Karpas-422 (cell line): ENCODE results near the gene TUBB6. TPM values are rescaled to one million over a fixed set of nuclear protein-coding genes. Genes with fewer than 3 reads are reported as not detected.

Source experiments
- DNase-seq: peaks from one replicate; pipeline ENCODE4 v3.0.0-alpha.2; 2015
- H2AFZ ChIP-seq: fragments of 200-600 bp; sonication (generic); 2 replicates; pipeline ENCODE4 v1.6.1; 2014; ENCODE audit warnings: antibody characterized with exemption, low read length, mixed read lengths
- H3K27ac ChIP-seq: fragments of 200-600 bp; sonication (generic); 2 replicates; pipeline ENCODE4 v1.5.1; 2014; ENCODE audit warnings: mild to moderate bottlenecking, low read length, moderate library complexity
- H3K27me3 ChIP-seq: fragments of 200-600 bp; sonication (generic); 2 replicates; pipeline ENCODE4 v1.6.1; 2014; ENCODE audit warnings: low read length, mixed read lengths
- H3K36me3 ChIP-seq: fragments of 200-600 bp; sonication (generic); 2 replicates; pipeline ENCODE4 v1.6.1; 2014; ENCODE audit warnings: low read length, mixed read lengths; ENCODE audit not compliant: insufficient read depth
- H3K4me1 ChIP-seq: fragments of 200-600 bp; sonication (generic); 2 replicates; pipeline ENCODE4 v1.6.1; 2014; ENCODE audit warnings: mild to moderate bottlenecking, low read length, mixed read lengths
- H3K4me2 ChIP-seq: fragments of 200-600 bp; sonication (generic); 2 replicates; pipeline ENCODE4 v1.6.1; 2014; ENCODE audit warnings: low read length, low read depth, mild to moderate bottlenecking; ENCODE audit not compliant: poor library complexity, severe bottlenecking
- H3K4me3 ChIP-seq: fragments of 200-600 bp; sonication (generic); 2 replicates; pipeline ENCODE4 v1.5.1; 2014; ENCODE audit warnings: mild to moderate bottlenecking, antibody characterized with exemption, low read length, mixed read lengths
- H3K79me2 ChIP-seq: fragments of 200-600 bp; sonication (generic); 2 replicates; pipeline ENCODE4 v1.6.1; 2014; ENCODE audit warnings: mild to moderate bottlenecking, low read length, mixed read lengths
- H3K9ac ChIP-seq: fragments of 200-600 bp; sonication (generic); 2 replicates; pipeline ENCODE4 v1.6.0; 2014; ENCODE audit warnings: low read length
- H3K9me2 ChIP-seq: fragments of 200-600 bp; sonication (generic), shearing (Covaris generic); replicated peaks from 2 replicates; pipeline ENCODE4 v1.6.0; 2014; ENCODE audit warnings: mild to moderate bottlenecking, low read length, moderate library complexity; ENCODE audit not compliant: insufficient read depth
- H3K9me3 ChIP-seq: fragments of 300-700, 200-600 bp; sonication (generic); 2 replicates; pipeline ENCODE4 v1.6.1; 2014; ENCODE audit warnings: low read length, mixed read lengths
- H4K20me1 ChIP-seq: fragments of 200-600 bp; sonication (generic); 2 replicates; pipeline ENCODE4 v1.6.1; 2014; ENCODE audit warnings: mild to moderate bottlenecking, antibody characterized with exemption, low read length, low read depth; ENCODE audit not compliant: insufficient read depth
- total RNA-seq: library from RNA; depleted of rRNA; stranded (reverse); fragments of >200 nt; shearing (Covaris generic); gene quantifications from 2 replicates; pipeline ENCODE4 v1.2.3, GENCODE V29; 2014; ENCODE audit warnings: low replicate concordance

TUBB6 gene
- total RNA-seq, 1 experiment from 2014 or later, result 0.48 TPM

DNA sequence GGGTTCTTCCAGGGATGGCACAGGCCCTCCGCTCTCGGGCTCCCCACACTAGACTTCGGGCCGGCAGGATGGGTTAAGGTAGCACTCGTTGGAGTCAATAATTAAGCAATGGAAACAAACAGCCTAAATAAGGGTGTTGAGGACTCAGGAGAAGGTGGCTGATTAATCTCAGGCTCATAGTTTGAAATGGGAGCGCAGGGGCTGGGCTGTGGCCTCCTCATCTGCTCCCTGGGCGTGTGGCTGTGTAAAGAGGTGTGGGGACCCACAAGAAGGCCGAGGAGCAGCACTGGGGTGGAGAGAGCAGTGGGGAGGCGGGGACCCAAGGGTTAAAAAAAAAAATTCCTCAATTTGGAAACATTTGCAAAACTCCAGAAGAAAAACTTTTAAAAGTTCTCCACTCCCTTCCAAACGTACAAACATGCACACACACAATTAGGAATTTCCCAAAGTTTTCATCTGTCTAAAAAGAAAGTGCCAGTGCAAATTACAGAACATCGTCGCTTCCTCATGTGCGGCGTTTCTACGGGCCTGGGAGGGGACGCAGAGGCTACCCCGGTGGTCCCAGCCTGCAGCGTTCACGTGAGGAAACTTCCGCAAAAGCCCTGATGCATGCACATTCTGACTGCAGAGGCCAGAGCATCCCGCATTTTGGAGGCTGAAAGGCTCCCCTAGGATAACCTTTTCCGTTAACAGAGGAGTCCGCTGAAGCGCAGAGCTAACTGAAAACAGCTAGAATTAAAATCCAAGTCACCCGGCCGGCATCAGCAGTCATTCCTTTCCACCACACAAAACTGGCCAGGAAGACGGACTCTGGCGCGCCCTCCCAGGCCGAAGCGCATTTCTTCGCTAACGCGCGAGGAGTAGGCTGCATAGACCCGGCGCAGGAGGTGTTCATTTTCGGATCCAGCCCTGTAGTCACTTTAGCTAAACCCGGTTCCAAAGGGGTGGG is 1.0 kb upstream of the TUBB6 start:
- Histone ChIP-seq H2AFZ (no peak overlapping the region), H3K27me3 (no peaks in the 10 kb centered on the region), H3K4me2 (no peak overlapping the region), H3K79me2 (no peaks in the 10 kb centered on the region), H3K36me3 (no peaks in the 10 kb centered on the region), H3K9ac (no peak overlapping the region), H4K20me1 (no peaks in the 10 kb centered on the region), H3K4me1 (no peaks in the 10 kb centered on the region), H3K27ac (no peak overlapping the region), H3K9me2 (no peaks in the 10 kb centered on the region), H3K4me3 (no peak overlapping the region), H3K9me3 (peaks cover 4% of the 10 kb centered on the region; the same call in 1 of the 2 replicates)
- no peak for DNase-seq

DNA sequence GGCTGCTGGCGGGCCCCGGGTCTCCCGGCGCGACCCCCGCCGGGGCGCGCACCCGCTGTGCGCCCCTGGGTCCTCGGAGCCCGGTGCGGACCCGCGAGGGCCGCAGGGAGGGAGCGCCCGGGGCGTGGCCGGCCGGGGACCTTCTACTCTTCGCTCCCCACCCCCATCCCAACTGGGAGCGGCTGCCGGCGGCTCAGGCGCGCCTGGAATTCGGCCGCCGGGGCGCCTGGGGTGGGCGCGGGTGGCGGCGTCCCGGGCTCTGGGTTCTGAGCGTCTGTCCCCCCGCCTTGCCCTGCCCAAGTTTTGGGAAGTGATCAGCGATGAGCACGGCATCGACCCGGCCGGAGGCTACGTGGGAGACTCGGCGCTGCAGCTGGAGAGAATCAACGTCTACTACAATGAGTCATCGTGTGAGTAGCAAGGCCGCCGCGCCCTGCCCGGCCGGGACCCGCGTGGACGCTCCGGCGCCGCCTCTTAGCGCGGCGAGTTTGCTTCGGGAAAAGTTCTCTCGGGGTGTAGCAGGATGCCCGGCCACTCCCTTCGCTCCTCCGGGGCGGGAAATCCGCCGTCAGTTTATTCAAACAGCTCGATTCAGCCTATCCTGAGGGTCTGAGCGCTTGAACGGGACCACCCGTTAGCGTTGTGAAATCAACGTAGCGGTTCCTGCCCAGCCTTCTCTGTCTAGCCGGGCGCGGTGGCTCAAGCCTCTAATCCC is 502 bp downstream of the TUBB6 start:
- H3K4me2 ChIP-seq, result no peak overlapping the region
- no peaks in the 10 kb centered on the region for H3K27me3 ChIP-seq
- no peak overlapping the region for H3K27ac ChIP-seq
- no peaks in the 10 kb centered on the region for H3K9me2 ChIP-seq
- no peak overlapping the region for H3K4me3 ChIP-seq
- H3K79me2 ChIP-seq, result no peaks in the 10 kb centered on the region
- H3K9ac ChIP-seq, result no peak overlapping the region
- H4K20me1 ChIP-seq, result no peaks in the 10 kb centered on the region
- no peak for DNase-seq
- no peak overlapping the region for H2AFZ ChIP-seq
- peaks cover 9% of the 10 kb centered on the region for H3K9me3 ChIP-seq
- H3K4me1 ChIP-seq, result no peaks in the 10 kb centered on the region
- H3K36me3 ChIP-seq, result no peaks in the 10 kb centered on the region

DNA sequence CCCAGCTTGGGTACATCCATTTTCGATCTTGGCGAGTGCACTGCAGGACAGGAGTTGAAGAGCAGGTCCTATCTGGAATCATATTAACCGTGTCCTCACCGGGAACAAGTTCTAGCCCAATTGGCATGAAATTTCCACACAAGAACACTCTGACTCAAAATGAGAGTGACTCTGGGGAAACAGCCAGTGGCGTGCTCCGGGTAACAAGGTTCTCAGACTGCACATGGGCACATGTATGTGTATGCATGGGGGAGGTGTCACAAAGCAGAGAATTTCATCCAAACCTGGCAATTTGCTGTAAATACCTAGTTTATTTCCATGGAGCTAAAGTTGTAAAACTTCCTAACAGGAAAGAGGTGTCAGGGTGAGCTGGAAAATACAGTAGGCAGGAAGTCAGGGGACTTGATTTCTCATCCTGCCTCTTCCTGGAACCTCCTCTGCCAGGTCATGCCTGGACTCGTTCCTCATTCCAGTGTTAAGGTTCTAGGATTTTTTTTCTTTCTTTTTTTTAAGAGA is 1.7 kb downstream of the TUBB6 start:
- Histone ChIP-seq H3K4me3 (no peak overlapping the region), H3K36me3 (no peaks in the 10 kb centered on the region), H3K4me1 (peaks cover 3% of the 10 kb centered on the region; the same call in 1 of the 2 replicates), H3K9me3 (peaks cover 9% of the 10 kb centered on the region), H3K9ac (no peak overlapping the region), H3K27ac (no peak overlapping the region), H3K4me2 (no peak overlapping the region), H3K9me2 (no peaks in the 10 kb centered on the region), H2AFZ (no peak overlapping the region), H4K20me1 (no peaks in the 10 kb centered on the region), H3K79me2 (no peaks in the 10 kb centered on the region), H3K27me3 (no peaks in the 10 kb centered on the region)
- no peak for DNase-seq

DNA sequence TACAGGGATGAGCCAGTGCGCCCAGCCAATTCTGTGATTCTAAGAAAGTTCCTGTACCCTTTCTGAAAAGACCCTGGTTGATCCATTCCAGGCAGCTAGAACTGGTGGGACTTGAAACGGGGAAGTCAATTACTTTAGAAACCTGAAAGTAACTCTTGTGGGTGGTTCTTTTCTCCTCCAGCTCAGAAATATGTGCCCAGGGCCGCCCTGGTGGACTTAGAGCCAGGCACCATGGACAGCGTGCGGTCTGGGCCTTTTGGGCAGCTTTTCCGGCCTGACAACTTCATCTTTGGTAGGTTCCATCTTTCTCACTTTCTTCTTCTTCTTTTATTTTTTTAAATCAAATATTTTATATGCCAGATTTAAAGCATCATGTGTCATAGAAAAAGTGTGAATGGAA is 2.7 kb downstream of the TUBB6 start:
- peaks cover 8% of the 10 kb centered on the region for H3K4me1 ChIP-seq

DNA sequence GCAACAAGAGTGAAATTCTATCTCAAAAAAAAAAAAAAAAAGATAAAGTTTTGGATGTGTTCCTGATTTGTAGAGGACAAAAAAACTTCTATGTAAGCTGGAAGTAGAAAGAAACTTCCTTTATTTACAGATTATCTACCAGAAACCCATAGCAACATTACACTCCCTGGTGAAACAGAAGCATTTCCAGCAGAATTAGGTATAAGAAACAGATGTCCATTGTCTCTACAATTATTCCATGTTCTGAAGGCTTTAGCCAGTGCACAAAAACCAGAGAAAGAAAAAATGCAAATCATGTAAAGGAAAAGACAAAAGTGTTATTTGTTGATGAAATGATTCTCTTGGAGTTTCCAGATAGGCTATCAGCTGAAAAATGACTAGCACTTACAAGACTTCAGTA is 4.9 kb downstream of the TUBB6 start:
- H3K9me2 ChIP-seq, result no peaks in the 10 kb centered on the region
- DNase-seq, result no peak

More for the DNA sequence above, 2.7 kb downstream of the TUBB6 start:
- no peak overlapping the region for H3K9ac ChIP-seq
- no peaks in the 10 kb centered on the region for H3K36me3 ChIP-seq
- no peak overlapping the region for H3K27ac ChIP-seq
- no peak overlapping the region for H2AFZ ChIP-seq
- H3K4me3 ChIP-seq, result no peak overlapping the region
- no peaks in the 10 kb centered on the region for H3K79me2 ChIP-seq
- DNase-seq, result no peak
- H3K4me2 ChIP-seq, result no peak overlapping the region
- H3K27me3 ChIP-seq, result no peaks in the 10 kb centered on the region
- H3K9me2 ChIP-seq, result no peaks in the 10 kb centered on the region
- H3K9me3 ChIP-seq, result peaks cover 9% of the 10 kb centered on the region
- H4K20me1 ChIP-seq, result no peaks in the 10 kb centered on the region

DNA sequence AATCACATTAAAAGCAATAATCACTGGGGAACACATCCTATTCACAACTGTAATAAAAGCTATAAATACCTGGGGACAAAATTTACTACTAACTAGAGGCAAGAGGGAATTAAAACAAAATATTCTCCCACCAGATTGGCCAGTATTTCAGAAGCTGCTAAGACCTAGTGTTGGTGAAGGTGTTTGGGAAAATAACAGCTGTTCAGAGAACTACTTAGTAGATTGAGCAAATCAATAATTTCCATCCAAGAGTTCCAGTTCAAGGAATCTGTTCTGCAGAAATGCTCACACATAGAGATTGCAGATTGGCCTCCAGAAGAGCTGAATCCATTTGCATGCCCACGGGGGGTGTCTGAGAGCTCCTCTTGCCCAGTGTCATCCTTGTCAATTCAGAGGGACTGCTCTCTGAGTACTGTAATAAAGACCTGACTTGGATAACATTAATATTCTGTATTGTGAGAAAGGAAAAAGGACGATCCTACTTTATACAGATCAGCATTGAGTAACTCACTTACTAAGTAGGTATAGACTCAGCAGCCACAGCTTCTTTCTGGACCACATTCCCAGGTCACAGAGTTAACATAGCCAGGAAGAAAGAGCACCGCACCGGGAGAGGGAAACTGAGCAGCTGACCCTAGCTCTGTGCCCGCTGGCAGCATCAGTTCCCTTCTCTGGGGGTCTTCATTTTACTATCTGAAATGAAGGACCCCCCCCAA is 5.6 kb downstream of the TUBB6 start:
- Histone ChIP-seq H3K9ac (no peak overlapping the region), H3K36me3 (no peaks in the 10 kb centered on the region), H3K4me2 (no peak overlapping the region), H3K9me2 (no peaks in the 10 kb centered on the region), H3K4me3 (no peak overlapping the region), H3K9me3 (peaks cover 9% of the 10 kb centered on the region), H3K79me2 (no peaks in the 10 kb centered on the region), H4K20me1 (no peaks in the 10 kb centered on the region), H2AFZ (no peak overlapping the region), H3K27me3 (no peaks in the 10 kb centered on the region), H3K4me1 (peaks cover 8% of the 10 kb centered on the region), H3K27ac (no peak overlapping the region)
- DNase-seq, result no peak

More for the DNA sequence above, 4.9 kb downstream of the TUBB6 start:
- peaks cover 9% of the 10 kb centered on the region for H3K9me3 ChIP-seq
- peaks cover 8% of the 10 kb centered on the region for H3K4me1 ChIP-seq
- no peak overlapping the region for H3K4me2 ChIP-seq
- H3K4me3 ChIP-seq, result no peak overlapping the region
- H4K20me1 ChIP-seq, result no peaks in the 10 kb centered on the region
- H3K36me3 ChIP-seq, result no peaks in the 10 kb centered on the region
- H3K27me3 ChIP-seq, result no peaks in the 10 kb centered on the region
- no peak overlapping the region for H3K27ac ChIP-seq
- no peak overlapping the region for H3K9ac ChIP-seq
- H2AFZ ChIP-seq, result no peak overlapping the region
- H3K79me2 ChIP-seq, result no peaks in the 10 kb centered on the region

DNA sequence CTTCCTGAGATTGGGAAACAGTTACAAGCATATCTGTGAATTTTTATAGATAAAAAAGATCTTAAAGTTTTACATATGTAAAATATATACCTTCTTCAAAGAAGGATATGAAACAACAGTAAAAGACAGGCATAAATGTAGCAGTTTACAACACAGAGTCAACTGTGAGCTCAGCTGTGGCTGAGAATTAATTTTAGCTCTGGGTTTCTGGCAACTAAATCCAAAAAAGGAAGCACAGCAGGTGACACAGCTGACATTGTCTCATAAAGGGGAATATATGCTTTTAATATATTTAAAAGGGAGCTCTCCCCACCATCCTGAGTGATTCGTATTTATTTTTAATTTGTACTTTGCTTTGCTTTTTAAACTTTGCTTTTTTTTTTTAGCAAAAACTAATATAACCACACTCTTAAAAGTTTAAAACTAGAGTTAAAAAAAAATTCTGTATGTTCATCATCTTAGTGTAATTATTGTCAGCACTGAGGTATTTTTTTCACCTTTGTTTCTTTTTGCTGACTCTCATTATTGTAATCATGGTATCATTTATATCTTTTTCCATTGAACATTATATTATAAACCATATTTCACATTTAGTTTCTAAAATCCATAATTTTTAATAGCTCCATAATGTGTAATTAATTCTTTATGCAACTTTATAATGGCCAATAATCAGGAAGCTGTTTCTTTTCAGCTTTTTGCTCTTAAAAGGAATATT is 6.7 kb downstream of the TUBB6 start:
- peaks cover 8% of the 10 kb centered on the region for H3K4me1 ChIP-seq
- H3K9me3 ChIP-seq, result peaks cover 9% of the 10 kb centered on the region
- DNase-seq, result no peak
- H2AFZ ChIP-seq, result no peak overlapping the region
- no peaks in the 10 kb centered on the region for H3K9me2 ChIP-seq
- H4K20me1 ChIP-seq, result no peaks in the 10 kb centered on the region
- no peaks in the 10 kb centered on the region for H3K36me3 ChIP-seq
- H3K79me2 ChIP-seq, result no peaks in the 10 kb centered on the region
- no peak overlapping the region for H3K9ac ChIP-seq
- no peak overlapping the region for H3K27ac ChIP-seq
- no peak overlapping the region for H3K4me3 ChIP-seq
- H3K27me3 ChIP-seq, result no peaks in the 10 kb centered on the region
- no peak overlapping the region for H3K4me2 ChIP-seq
